HG02943 (cell line): Measurements from ENCODE around the gene BRD4.

Experiments used
- ATAC-seq: cut with Tn5 transposase; IDR thresholded peaks from one replicate; pipeline ENCODE4 v1.9.1; 2021; ENCODE audit warnings: mild to moderate bottlenecking, low read depth, moderate library complexity; ENCODE audit not compliant: unreplicated experiment

BRD4 gene

GRCh38 chr19:15274477-15274876, 57.9 kb downstream of the BRD4 start:
- ATAC-seq: no peak

GRCh38 chr19:15269806-15270205, 62.5 kb downstream of the BRD4 start:
- ATAC-seq: no peak

GRCh38 chr19:15268928-15269253, 63.4 kb downstream of the BRD4 start:
- ATAC-seq: no peak

GRCh38 chr19:15268192-15268927, 64.0 kb downstream of the BRD4 start:
- ATAC-seq: no peak

GRCh38 chr19:15266683-15267082, 65.7 kb downstream of the BRD4 start:
- ATAC-seq: no peak

GRCh38 chr19:15265850-15266248, 66.5 kb downstream of the BRD4 start:
- ATAC-seq: no peak

GRCh38 chr19:15265214-15265849, 67.0 kb downstream of the BRD4 start:
- no peak for ATAC-seq

GRCh38 chr19:15264933-15265206, 67.5 kb downstream of the BRD4 start:
- ATAC-seq: no peak

- no peak for ATAC-seq
Measured at GRCh38 chr19:15264061-15264932, 68.0 kb downstream of the BRD4 start.

- no peak for ATAC-seq
Measured at GRCh38 chr19:15263361-15263985, 68.9 kb downstream of the BRD4 start.

- no peak for ATAC-seq
Measured at GRCh38 chr19:15262011-15262410, 70.3 kb downstream of the BRD4 start.

- no peak for ATAC-seq
Measured at GRCh38 chr19:15260939-15261338, 71.4 kb downstream of the BRD4 start.

- ATAC-seq: no peak
Measured at GRCh38 chr19:15259907-15260306, 72.4 kb downstream of the BRD4 start.

- no peak for ATAC-seq
Measured at GRCh38 chr19:15257782-15258181, 74.6 kb downstream of the BRD4 start.

- ATAC-seq: no peak
Measured at GRCh38 chr19:15256708-15257331, 75.5 kb downstream of the BRD4 start.

GRCh38 chr19:15255359-15255990, 76.9 kb downstream of the BRD4 start:
- ATAC-seq: no peak

GRCh38 chr19:15254547-15254946, 77.8 kb downstream of the BRD4 start:
- ATAC-seq: no peak

- no peak for ATAC-seq
Measured at GRCh38 chr19:15253513-15253912, 78.8 kb downstream of the BRD4 start.

- ATAC-seq: no peak
Measured at GRCh38 chr19:15253061-15253460, 79.3 kb downstream of the BRD4 start.

GRCh38 chr19:15252398-15253018, 79.8 kb downstream of the BRD4 start:
- no peak for ATAC-seq
